Transverse colon (tissue), 4 donors: Measurements from ENCODE around the gene LNX2. TPM values are rescaled to one million over a fixed set of nuclear protein-coding genes. Genes with fewer than 3 reads are reported as not detected.

Experiments used
- DNase-seq: peaks from one replicate; pipeline ENCODE4 v3.0.0-alpha.2; 2019
- H3K27ac ChIP-seq, 4 donors: fragments of 200-600 bp; sonication (generic); 2 replicates each; pipeline ENCODE4 v1.5.1; 2016 to 2018; ENCODE audit warnings: inconsistent platforms in 4 of 4
- H3K27me3 ChIP-seq: fragments of 200-600 bp; sonication (generic); 2 replicates; pipeline ENCODE4 v1.5.1; 2017; ENCODE audit warnings: inconsistent platforms
- H3K36me3 ChIP-seq, 4 donors: fragments of 200-600 bp; sonication (generic); 2 replicates each; pipeline ENCODE4 v1.5.1; 2017 to 2019; ENCODE audit warnings: inconsistent platforms in 4 of 4
- H3K4me1 ChIP-seq, 4 donors: fragments of 200-600 bp; sonication (generic); 2 replicates each; pipeline ENCODE4 v1.5.1; 2017 to 2020; ENCODE audit warnings: inconsistent platforms in 4 of 4
- H3K4me3 ChIP-seq, 4 donors: fragments of 200-600 bp; sonication (generic); 1 replicate in 1 of 4; 2 replicates in 3 of 4; pipeline versions ENCODE4 v1.5.1 to v1.6.1; 2017 to 2019; ENCODE audit warnings: inconsistent platforms in 4 of 4
- H3K9me3 ChIP-seq, 2 donors: fragments of 200-600 bp; sonication (generic); 2 replicates each; pipeline ENCODE4 v1.5.1; 2017 to 2019; ENCODE audit warnings: inconsistent platforms in 2 of 2
- CTCF ChIP-seq, 5 experiments: fragments of 200-600 bp in 3 of 5; fragments of 450-650 bp in 2 of 5; sonication (generic) in 3 of 5; IDR thresholded peaks; 1 replicate in 2 of 5; 2 replicates in 3 of 5; pipeline ENCODE4 v1.5.1; 2016 to 2017; ENCODE audit warnings: antibody characterized with exemption in 5 of 5, inconsistent platforms in 3 of 5, mild to moderate bottlenecking in 2 of 5, moderate library complexity in 1 of 5
- EP300 ChIP-seq: sonication (generic); formaldehyde crosslinking; IDR thresholded peaks from one replicate; pipeline ENCODE4 v1.6.1; 2017; ENCODE audit warnings: antibody characterized with exemption, low read depth
- POLR2A ChIP-seq: fragments of 450-650 bp; IDR thresholded peaks from one replicate; pipeline ENCODE4 v1.6.1; 2016; ENCODE audit warnings: antibody characterized with exemption, mild to moderate bottlenecking, moderate library complexity
- POLR2AphosphoS5 ChIP-seq, 3 donors: sonication (generic); formaldehyde crosslinking; IDR thresholded peaks; one replicate each; pipeline ENCODE4 v1.6.1; 2016; ENCODE audit warnings: antibody characterized with exemption in 3 of 3
- WGBS, 2 donors: methylation state at CpG; one replicate each; pipeline ENCODE4 v1.1.5; 2018; ENCODE audit warnings: low coverage in 1 of 2; 5-methylcytosine and 5-hydroxymethylcytosine counted together
- in situ Hi-C, 4 donors: fragments of 200-750 bp; cut with MboI; loops; one replicate each; pipeline versions ENCODE4 v1.15.0 to v1.15.1; 2017; ENCODE audit warnings: low sequenced_read_pairs in 3 of 4, low pct_ligation_motif_present in 1 of 4, low pct_unique_long_range_greater_than_20kb in 1 of 4
- intact Hi-C: fragments of 100-400 bp; cut with DNase I; formaldehyde crosslinking; loops from one replicate; pipeline ENCODE4 v1.15.1; 2023; ENCODE audit warnings: low total_unique reads
- total RNA-seq, 4 donors: library from RNA; depleted of rRNA; stranded (reverse); fragments of >200 nt; gene quantifications; one replicate each; pipeline ENCODE4 v1.1.0, GENCODE V29; 2016

The LNX2 gene
- total RNA-seq, 4 donors from 2014 or later, result 1.8 to 29.6 (median 18.9) TPM

GRCh38 chr13:27592865-27593264 is 27.5 kb downstream of the LNX2 start:
- intact Hi-C loops, result no loop called here
- Histone ChIP-seq H3K4me1 (peaks cover 0 to 20% (median 2%) of the 10 kb centered on the region in 4 donors), H3K36me3 (no peaks in the 10 kb centered on the region), H3K27me3 (no peaks in the 10 kb centered on the region), H3K27ac (no peak overlapping the region), H3K4me3 (no peak overlapping the region), H3K9me3 (no peaks in the 10 kb centered on the region)
- TF ChIP-seq POLR2A, result no peak
- no peak for TF ChIP-seq CTCF (IDR thresholded peaks at IDR 0.05)
- no peak for TF ChIP-seq EP300
- no peak for TF ChIP-seq POLR2AphosphoS5 (IDR thresholded peaks at IDR 0.05)
- in situ Hi-C loops, result no loop called here
- DNase-seq, result no peak

- Histone ChIP-seq H3K4me1 (peaks cover 0 to 12% (median 0%) of the 10 kb centered on the region in 4 donors), H3K27ac (no peak overlapping the region), H3K4me3 (no peak overlapping the region), H3K36me3 (no peaks in the 10 kb centered on the region), H3K9me3 (no peaks in the 10 kb centered on the region), H3K27me3 (no peaks in the 10 kb centered on the region)
- no peak for DNase-seq
- intact Hi-C loops, result no loop called here
- no peak for TF ChIP-seq POLR2A
- TF ChIP-seq CTCF (IDR thresholded peaks at IDR 0.05), result no peak
- TF ChIP-seq POLR2AphosphoS5 (IDR thresholded peaks at IDR 0.05), result no peak
- TF ChIP-seq EP300, result no peak
- WGBS, 2 donors, result 93% methylated on average over 1 of the region's 1 CpG; no CpG with 5 or more reads in 1 of the 2 donors
- in situ Hi-C loops, result no loop called here
These were observed 31.9 kb downstream of the LNX2 start for GRCh38 chr13:27588405-27588804.

GRCh38 chr13:27587095-27587746 is 33.1 kb downstream of the LNX2 start:
- Histone ChIP-seq H3K4me1 (peaks cover 0 to 12% (median 0%) of the 10 kb centered on the region in 4 donors), H3K4me3 (no peak overlapping the region), H3K27me3 (no peaks in the 10 kb centered on the region), H3K36me3 (no peaks in the 10 kb centered on the region), H3K27ac (no peak overlapping the region), H3K9me3 (no peaks in the 10 kb centered on the region)
- in situ Hi-C loops, result no loop called here
- WGBS, 2 donors, result 56 to 82% methylated on average over 4 to 5 of the region's 5 CpGs
- intact Hi-C loops, result no loop called here
- no peak for DNase-seq
- TF ChIP-seq EP300 (no peak), POLR2A (no peak), CTCF (IDR thresholded peaks at IDR 0.05) (no peak), POLR2AphosphoS5 (IDR thresholded peaks at IDR 0.05) (no peak)

- H3K36me3 ChIP-seq, result peaks cover 0 to 4% (median 0%) of the 10 kb centered on the region in 4 donors
- no peak for DNase-seq
- intact Hi-C loops (no loop called here), in situ Hi-C loops (no loop called here)
- no peaks in the 10 kb centered on the region for H3K27me3 ChIP-seq
- H3K27ac ChIP-seq, result no peak overlapping the region
- H3K9me3 ChIP-seq, result no peaks in the 10 kb centered on the region
- no peak overlapping the region for H3K4me3 ChIP-seq
- WGBS, 2 donors, result 41 to 46% methylated on average over 4 of the region's 4 CpGs
- TF ChIP-seq EP300 (no peak), POLR2A (no peak), CTCF (IDR thresholded peaks at IDR 0.05) (no peak), POLR2AphosphoS5 (IDR thresholded peaks at IDR 0.05) (no peak)
- peaks cover 0 to 12% (median 0%) of the 10 kb centered on the region in 4 donors for H3K4me1 ChIP-seq
These were observed 36.7 kb downstream of the LNX2 start for GRCh38 chr13:27583645-27584044.
